NT2/D1 (cell line): Measurements from ENCODE around the gene TENM4.

Source experiments
- DNase-seq: peaks from one replicate; pipeline ENCODE4 v3.0.0-alpha.2; 2011; ENCODE audit warnings: low read depth, low spot score
- H3K27me3 ChIP-seq: 2 replicates; pipeline ENCODE4 v1.6.0; 2011; ENCODE audit warnings: mild to moderate bottlenecking; ENCODE audit not compliant: insufficient read length, insufficient read depth
- H3K36me3 ChIP-seq: 2 replicates; pipeline ENCODE4 v1.6.1; 2011; ENCODE audit warnings: mild to moderate bottlenecking, low read length, mixed read lengths; ENCODE audit not compliant: insufficient read depth, insufficient read length
- H3K4me1 ChIP-seq: 2 replicates; pipeline ENCODE4 v1.5.1; 2011; ENCODE audit not compliant: insufficient read depth, insufficient read length
- H3K4me3 ChIP-seq: 2 replicates; pipeline ENCODE4 v1.5.1; 2011; ENCODE audit warnings: low read depth; ENCODE audit not compliant: insufficient read length
- H3K9ac ChIP-seq: 2 replicates; pipeline ENCODE4 v1.6.0; 2011; ENCODE audit warnings: low read depth; ENCODE audit not compliant: insufficient read length
- H3K9me3 ChIP-seq: 2 replicates; pipeline ENCODE4 v1.5.1; 2011; ENCODE audit warnings: mild to moderate bottlenecking, low read length; ENCODE audit not compliant: insufficient read depth
- SUZ12 ChIP-seq: IDR thresholded peaks from 2 replicates; pipeline ENCODE4 v1.6.1; 2011; ENCODE audit not compliant: insufficient read length, insufficient read depth; ENCODE audit errors: extremely low read depth
- YY1 ChIP-seq: IDR thresholded peaks from 2 replicates; pipeline ENCODE4 v1.6.1; 2011; ENCODE audit not compliant: insufficient read length, insufficient read depth
- ZNF274 ChIP-seq: IDR thresholded peaks from 2 replicates; pipeline ENCODE4 v1.6.1; 2011; ENCODE audit warnings: mild to moderate bottlenecking, low read depth, low read length

Gene TENM4

DNA sequence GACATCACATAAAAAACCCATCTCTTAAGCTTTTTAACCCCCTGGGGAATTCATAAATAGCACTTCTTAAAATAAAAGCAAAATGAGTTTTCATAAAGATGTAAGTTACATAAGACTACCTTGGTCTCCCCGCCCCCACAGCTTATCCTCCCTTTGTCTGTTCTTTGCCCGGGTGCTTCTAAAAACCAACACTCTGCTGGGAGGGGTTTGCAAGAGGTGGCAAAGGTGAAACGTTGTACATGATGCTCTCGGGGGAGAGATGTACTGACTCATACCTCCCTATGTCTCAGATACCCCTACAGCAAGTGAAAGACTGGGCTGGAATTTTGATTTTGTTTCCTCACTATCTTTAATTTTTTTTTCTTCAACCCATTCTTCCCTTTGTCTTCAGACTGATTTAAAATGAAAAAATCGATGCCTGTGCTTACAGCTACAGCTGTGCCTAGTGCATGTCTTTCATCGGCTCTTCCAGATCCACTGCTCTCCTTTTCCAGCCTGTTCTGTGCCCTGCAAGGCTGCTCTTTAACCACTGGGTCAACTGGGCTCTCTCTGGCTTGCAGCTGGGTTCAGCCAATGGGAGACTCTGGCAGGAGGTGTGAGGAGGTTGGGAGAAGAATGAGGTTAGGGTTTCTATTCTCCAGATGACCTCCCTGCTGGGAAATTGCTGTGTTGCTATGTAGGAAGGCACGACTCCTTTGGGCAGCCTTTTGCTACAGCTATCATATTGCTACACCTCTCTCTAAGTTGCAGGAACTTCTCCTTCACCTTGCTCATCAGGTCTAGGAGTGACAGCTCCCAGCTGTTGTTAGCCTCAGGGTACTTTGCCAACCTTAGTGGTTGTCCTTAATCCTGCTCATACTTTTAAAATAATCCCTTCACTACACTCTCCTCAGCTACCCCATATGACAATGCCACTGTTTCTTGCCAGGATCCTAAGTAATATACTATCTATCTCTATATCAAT, 266.5 kb downstream of the TENM4 start:
- DNase-seq: peak; percentile 5
- Histone ChIP-seq H3K9ac (no peak overlapping the region), H3K36me3 (no peaks in the 10 kb centered on the region), H3K27me3 (no peaks in the 10 kb centered on the region), H3K4me1 (no peaks in the 10 kb centered on the region), H3K4me3 (no peak overlapping the region), H3K9me3 (no peaks in the 10 kb centered on the region)
- TF ChIP-seq SUZ12 (no peak), ZNF274 (no peak), YY1 (no peak)

DNA sequence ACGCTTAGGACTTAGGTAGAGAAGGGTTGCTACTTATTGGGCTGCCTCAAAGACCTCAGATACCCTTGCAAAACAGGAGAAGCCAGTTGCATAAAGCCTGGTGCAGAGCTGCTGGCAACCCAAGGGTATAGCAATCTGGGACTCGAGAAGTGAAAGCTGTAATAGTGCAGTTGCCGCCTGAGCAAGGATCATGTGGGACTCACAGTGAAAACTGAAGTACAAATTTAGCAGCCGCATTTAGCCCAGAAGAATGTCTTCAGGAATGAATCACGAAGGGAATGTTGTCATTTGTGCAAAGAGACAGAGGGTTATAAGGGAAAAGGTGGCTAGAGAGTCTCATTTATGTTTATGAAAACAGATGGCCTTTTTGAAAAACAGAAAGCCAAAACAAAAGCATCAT, 267.2 kb downstream of the TENM4 start:
- Histone ChIP-seq H3K9ac (no peak overlapping the region), H3K4me3 (no peak overlapping the region), H3K4me1 (no peaks in the 10 kb centered on the region), H3K9me3 (no peaks in the 10 kb centered on the region), H3K36me3 (no peaks in the 10 kb centered on the region), H3K27me3 (no peaks in the 10 kb centered on the region)
- no peak for DNase-seq
- TF ChIP-seq ZNF274: no peak
- no peak for TF ChIP-seq YY1
- TF ChIP-seq SUZ12: no peak

- H3K9ac ChIP-seq: no peak overlapping the region
- no peak overlapping the region for H3K4me3 ChIP-seq
- H3K27me3 ChIP-seq: no peaks in the 10 kb centered on the region
- TF ChIP-seq YY1: no peak
- no peak for TF ChIP-seq SUZ12
- TF ChIP-seq ZNF274: no peak
- H3K9me3 ChIP-seq: no peaks in the 10 kb centered on the region
- H3K4me1 ChIP-seq: no peaks in the 10 kb centered on the region
- no peak for DNase-seq
- H3K36me3 ChIP-seq: no peaks in the 10 kb centered on the region
These were observed 270.5 kb downstream of the TENM4 start for GRCh38 chr11:79170321-79170720.

DNA sequence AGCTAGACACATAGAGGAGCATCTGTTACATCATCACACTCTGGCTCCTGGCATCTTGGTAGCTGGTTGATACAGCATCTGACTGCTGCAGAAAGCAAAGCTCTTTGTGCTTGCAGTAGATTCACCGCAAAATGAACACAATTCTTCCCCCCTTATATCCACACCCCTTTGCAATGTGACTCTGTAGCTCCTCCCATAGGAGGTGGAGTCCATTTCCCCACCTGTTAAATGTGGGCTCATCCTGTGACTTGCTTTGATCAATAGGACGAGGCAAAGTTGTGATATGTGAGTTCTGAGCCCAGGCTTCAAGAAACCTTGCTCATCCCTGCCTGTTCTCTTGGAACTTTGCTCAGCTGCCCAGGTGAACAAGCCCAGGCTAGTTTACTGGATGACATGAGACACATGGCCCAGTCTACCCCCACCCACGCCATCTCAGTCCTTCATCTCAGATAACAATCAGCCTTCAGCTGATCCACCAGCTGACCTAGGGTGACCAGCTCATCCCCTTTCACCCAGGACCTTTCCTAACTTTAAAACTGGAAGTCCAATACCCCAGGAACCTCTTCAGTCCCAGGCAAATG, 272.2 kb downstream of the TENM4 start:
- DNase-seq: no peak
- TF ChIP-seq ZNF274: no peak
- no peak for TF ChIP-seq SUZ12
- TF ChIP-seq YY1: no peak
- H3K36me3 ChIP-seq: no peaks in the 10 kb centered on the region
- no peaks in the 10 kb centered on the region for H3K4me1 ChIP-seq
- H3K9ac ChIP-seq: no peak overlapping the region
- H3K9me3 ChIP-seq: no peaks in the 10 kb centered on the region
- H3K27me3 ChIP-seq: no peaks in the 10 kb centered on the region
- no peak overlapping the region for H3K4me3 ChIP-seq

DNA sequence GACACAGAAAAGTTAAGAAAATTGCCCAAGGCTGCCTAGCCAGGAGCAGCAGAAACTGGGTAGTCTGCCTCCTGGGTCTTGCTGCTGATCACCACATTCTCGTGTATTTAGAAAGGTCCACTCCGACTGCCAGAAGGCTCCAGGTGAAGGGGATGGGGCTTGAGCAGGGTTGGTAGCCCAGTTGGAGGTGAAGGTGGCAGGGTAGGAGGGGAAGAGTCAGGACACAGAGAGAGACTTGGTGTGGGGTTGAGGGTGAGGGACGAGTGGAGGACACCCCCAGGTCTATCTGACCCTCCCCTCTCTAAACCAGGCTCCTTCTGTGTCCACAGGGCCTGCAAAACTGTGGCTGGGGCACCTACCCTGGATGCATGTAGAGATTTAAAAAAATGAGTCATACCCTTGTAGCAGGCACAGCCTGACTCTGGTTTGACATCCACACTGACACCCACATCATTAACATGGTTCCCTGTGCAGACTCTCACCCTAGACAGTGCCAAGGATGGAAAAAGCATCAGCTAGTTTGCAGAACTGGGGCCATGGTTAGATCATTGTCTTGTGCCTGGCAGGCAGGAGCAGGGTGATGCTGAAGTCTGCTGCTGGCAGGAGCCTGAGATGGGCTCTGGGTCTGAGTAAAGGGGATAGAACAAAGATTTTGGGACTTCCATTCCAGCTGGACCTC, 273.2 kb downstream of the TENM4 start:
- H3K9ac ChIP-seq: no peak overlapping the region
- H3K4me1 ChIP-seq: no peaks in the 10 kb centered on the region
- H3K36me3 ChIP-seq: no peaks in the 10 kb centered on the region
- H3K27me3 ChIP-seq: no peaks in the 10 kb centered on the region
- DNase-seq: no peak
- no peak overlapping the region for H3K4me3 ChIP-seq
- TF ChIP-seq YY1 (no peak), SUZ12 (no peak), ZNF274 (no peak)
- no peaks in the 10 kb centered on the region for H3K9me3 ChIP-seq

GRCh38 chr11:79165908-79166307, 274.9 kb downstream of the TENM4 start:
- TF ChIP-seq ZNF274: no peak
- TF ChIP-seq YY1: no peak
- H3K36me3 ChIP-seq: no peaks in the 10 kb centered on the region
- no peak for DNase-seq

More at GRCh38 chr11:79165908-79166307, 274.9 kb downstream of the TENM4 start:
- no peaks in the 10 kb centered on the region for H3K27me3 ChIP-seq
- no peak overlapping the region for H3K4me3 ChIP-seq
- H3K4me1 ChIP-seq: no peaks in the 10 kb centered on the region
- H3K9ac ChIP-seq: no peak overlapping the region
- H3K9me3 ChIP-seq: no peaks in the 10 kb centered on the region
